ENCODE data around the gene ABCD4.
"Not testable (repeated sequence)": the region's sequence is repeated elsewhere in the genome, so short reads cannot be mapped to it uniquely, and the experiment has no call there.

The ABCD4 gene

DNA sequence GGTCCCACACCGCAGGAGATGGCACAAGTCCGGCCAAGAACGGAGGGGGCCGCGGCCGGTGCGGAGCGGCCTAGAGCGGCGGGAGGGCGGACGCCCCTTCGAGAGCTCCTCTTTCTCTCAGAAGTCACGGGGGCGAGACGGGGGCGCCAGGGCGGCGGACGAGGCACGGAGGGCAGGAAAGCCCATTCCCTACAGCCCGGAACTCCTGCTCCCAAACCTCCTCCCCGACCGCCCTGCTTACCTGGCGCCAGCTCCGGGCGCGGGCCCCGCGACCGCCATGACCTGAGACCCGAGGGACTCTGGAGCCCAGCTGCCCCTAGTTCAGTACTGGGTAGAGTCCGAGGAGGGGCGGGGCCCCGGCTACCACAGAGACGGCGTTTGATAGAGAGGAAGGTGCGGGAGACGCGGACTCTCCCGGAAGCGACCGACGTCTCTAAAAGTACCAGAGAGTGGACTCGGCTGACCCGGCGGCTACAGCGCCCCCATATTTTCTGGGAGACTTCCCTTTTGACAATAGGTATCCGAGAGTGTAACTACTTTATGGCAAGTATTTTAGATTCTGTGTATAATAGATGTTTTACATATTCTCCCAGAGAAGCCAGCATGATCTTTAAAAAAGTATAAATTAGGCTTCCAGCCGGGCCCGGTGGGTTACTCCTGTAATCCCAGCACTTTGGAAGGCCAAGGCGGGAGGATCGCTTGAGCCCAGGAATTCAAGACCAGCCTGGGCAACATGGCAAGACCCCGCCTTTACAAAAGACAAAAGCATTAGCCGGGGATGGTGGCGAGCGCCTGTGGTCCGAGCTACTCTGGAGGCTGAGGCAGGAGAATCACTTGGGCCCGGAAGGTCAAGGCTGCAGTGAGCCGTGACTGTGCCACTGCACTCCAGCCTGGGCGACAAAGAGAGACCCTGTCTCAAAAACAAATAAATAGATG, at the start of gene ABCD4:
Gene ABCD4, minus strand, starts transcription at position 301 of the 936 bp plus-strand sequence. Its CDS starts 22 bp downstream, at position 279.
- H3K27ac Mint-ChIP-seq: peak within 1 kb of the TSS; percentile 98
- H3K27me3 Mint-ChIP-seq: no peaks in the 10 kb centered on the region
- peak; percentile 93 for DNase-seq
- ATAC-seq (replicated peaks): peak; percentile 98 to 99
- no peaks in the 10 kb centered on the region for H3K9me3 Mint-ChIP-seq
- peaks cover 14 to 26% of the 10 kb centered on the region in 2 donors for H3K4me1 Mint-ChIP-seq
- H3K4me3 Mint-ChIP-seq: peak within 1 kb of the TSS; percentile 97 to 98
- H3K36me3 Mint-ChIP-seq: peaks cover 9 to 21% of the 10 kb centered on the region in 2 donors

DNA sequence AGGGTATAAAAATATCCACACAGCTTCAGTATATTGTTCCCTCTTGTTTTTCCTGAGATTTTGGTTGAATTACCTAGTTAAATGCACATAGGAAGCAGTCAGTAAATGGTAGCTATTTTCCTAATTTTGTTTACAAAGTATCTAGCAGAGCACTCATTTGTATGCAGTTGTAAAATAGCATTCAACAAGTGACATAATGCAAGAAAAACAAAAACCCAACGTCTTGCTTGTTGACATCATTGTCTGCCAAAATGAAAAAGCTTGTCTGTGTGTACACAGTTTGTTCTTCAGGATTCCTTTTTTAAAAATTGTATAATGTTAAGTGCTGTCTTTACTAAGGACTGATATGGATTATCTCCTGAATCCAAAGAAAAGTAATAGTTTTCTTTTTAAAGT, 48.2 kb upstream of the ABCD4 start:
- Mint-ChIP-seq H3K36me3 (no peaks in the 10 kb centered on the region), H3K27ac (no peak overlapping the region), H3K27me3 (peaks cover 16% of the 10 kb centered on the region in 2 donors)

DNA sequence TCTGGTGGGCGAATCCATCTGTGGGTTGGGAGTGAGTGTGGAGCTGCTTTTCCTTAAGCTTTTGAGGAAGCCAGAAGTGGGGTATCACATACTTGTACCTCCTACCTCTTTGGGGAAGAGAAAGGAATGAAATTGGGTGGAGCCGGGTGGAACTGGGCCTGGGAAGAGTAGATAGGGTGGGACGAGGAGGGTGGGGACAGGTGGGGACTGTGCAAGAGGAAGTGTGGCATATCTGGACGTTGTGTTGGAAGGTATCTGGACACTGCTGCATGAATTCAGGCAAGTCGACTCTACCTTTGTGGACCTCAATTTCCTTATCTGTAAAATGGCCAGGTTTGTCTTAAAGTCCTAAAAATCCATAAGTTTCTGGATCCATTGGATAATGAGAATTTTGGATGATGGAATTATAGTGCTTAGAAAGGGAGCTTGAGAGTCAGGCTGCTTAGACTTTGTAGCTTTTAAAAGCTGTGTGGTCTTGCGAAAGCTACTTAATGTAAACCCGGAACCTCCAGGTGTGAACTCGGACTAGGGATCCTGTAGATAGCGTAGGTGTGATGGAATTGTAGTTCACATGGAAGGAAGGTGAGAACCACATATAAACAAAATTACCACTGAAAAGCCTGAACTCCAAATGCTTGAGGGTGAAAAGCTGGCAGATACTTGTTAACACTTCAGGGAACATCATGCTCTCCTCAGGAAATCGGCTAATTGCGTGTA, 47.6 kb upstream of the ABCD4 start:
- Mint-ChIP-seq H3K36me3 (no peaks in the 10 kb centered on the region), H3K9me3 (no peaks in the 10 kb centered on the region), H3K27ac (no peak overlapping the region), H3K4me1 (no peaks in the 10 kb centered on the region), H3K4me3 (no peak overlapping the region), H3K27me3 (peaks cover 16 to 19% of the 10 kb centered on the region in 2 donors)
- DNase-seq: no peak
- ATAC-seq (replicated peaks): no peak

More for the DNA sequence above, 48.2 kb upstream of the ABCD4 start:
- Mint-ChIP-seq H3K4me1 (no peaks in the 10 kb centered on the region), H3K4me3 (no peak overlapping the region), H3K9me3 (no peaks in the 10 kb centered on the region)
- DNase-seq (no peak), ATAC-seq (replicated peaks) (no peak)

DNA sequence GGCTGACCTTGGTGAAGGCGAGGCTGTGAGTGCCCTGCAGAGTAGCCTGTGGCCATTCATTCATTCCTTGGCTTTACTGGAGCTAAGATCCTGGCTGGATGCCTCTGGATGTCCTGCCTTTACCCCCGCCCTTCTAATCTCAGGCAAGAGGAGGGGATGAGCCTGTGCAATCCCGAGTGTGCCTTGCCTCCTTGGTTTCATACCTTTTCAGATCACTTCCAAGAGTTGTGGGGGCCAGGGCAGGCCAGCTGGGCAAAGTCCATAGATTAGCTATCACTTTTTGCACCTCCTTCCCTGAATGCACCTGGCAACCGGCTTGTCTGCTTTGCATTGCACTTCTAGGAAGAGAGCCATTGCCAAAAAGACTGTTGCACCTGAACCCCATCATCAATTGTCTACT, 47.0 kb upstream of the ABCD4 start:
- no peak overlapping the region for H3K27ac Mint-ChIP-seq
- no peaks in the 10 kb centered on the region for H3K4me1 Mint-ChIP-seq
- peaks cover 16 to 19% of the 10 kb centered on the region in 2 donors for H3K27me3 Mint-ChIP-seq
- ATAC-seq (replicated peaks) (no peak), DNase-seq (no peak)
- no peak overlapping the region for H3K4me3 Mint-ChIP-seq
- no peaks in the 10 kb centered on the region for H3K9me3 Mint-ChIP-seq
- no peaks in the 10 kb centered on the region for H3K36me3 Mint-ChIP-seq

DNA sequence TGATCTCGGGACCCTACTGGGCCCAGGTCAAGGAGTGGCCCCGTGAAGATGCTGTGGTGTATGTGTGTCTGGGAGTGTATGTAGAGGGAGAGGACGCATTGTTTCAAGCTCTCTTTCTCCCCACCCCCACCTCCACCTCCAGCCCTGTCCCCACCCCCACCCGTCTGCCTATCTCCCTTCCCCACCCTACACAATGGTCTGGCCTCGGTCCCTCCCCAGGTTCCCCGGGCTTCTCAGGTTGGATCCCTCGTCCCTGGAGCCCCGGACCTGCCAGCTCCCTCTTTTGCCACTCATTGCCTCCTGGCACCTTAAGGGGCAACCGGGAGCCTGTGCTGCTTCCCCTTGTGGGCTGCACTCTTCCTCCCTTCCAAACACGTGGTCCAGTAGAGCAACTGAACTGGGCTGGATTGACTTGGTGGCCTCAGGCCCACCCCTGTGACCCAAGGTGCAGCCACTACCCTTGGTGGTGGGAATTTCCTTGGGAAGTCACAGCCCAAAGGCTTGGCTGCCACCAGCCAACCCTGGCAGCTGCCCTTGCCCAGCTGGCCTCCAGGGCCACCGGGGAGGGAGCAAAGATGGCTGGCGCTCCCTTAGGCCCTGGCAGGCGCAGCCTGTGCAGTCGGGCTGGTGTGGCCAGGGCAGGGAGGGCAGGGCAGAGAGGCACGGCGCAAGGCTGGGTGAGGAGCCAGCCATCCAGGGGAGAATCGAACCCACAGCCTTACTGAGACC, 46.2 kb upstream of the ABCD4 start:
- Mint-ChIP-seq H3K36me3 (no peaks in the 10 kb centered on the region), H3K4me3 (no peak overlapping the region), H3K27me3 (peaks cover 16 to 19% of the 10 kb centered on the region in 2 donors), H3K27ac (no peak overlapping the region), H3K4me1 (no peaks in the 10 kb centered on the region), H3K9me3 (no peaks in the 10 kb centered on the region)
- ATAC-seq (replicated peaks) (no peak), DNase-seq (no peak)

DNA sequence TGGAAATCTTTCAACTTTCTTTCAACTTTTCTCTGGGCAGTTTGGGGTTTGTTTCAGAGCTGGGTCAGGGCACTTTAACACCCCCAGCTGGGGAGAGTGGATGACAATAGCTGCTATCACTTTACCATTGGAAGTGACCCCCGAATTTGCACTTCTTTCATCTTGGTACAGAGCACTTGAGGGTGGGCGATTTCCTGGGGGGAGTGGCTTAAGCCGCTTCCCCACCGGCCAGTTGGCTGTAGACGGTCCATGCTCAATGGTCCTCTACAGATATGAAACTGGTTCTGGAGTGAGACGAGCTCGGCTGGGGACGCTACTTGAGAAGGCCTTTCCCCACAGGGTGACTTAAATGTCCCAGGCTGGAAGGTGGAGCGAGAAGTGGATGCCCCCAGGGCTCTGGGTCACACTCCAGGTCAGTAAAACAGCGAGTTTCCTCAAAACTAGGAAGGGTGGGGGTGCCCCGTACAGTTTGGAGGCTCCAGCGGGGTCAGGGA, 45.6 kb upstream of the ABCD4 start, which contains the start of gene VRTN:
Gene VRTN, plus strand, starts transcription at position 231 of the 494 bp plus-strand sequence. CDS start 8,313 bp downstream, outside the sequence.
- H3K4me3 Mint-ChIP-seq: no peak within 1 kb of the TSS
- ATAC-seq (replicated peaks) (no peak), DNase-seq (no peak)
- no peaks in the 10 kb centered on the region for H3K9me3 Mint-ChIP-seq
- H3K4me1 Mint-ChIP-seq: no peaks in the 10 kb centered on the region
- peaks cover 16 to 21% of the 10 kb centered on the region in 2 donors for H3K27me3 Mint-ChIP-seq
- no peaks in the 10 kb centered on the region for H3K36me3 Mint-ChIP-seq
- H3K27ac Mint-ChIP-seq: no peak within 1 kb of the TSS

DNA sequence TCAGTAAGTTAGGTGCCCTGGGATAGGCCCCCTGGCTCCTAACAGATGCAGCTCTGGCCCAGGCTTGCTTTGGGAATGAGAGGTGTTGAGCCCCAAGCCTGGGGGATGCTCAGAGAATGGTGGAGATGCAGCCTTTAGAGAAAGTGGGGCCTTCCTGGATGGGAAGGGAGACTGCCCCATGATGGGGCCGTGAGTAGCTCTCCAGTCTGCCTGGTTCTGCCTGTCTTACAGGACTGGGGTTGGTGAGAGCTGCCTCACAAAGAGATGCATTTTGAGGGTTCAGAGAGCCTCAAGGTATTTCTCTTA, 45.0 kb upstream of the ABCD4 start:
- no peak for ATAC-seq (replicated peaks)
- no peak for DNase-seq
- H3K27ac Mint-ChIP-seq: no peak overlapping the region
- no peaks in the 10 kb centered on the region for H3K36me3 Mint-ChIP-seq
- no peaks in the 10 kb centered on the region for H3K9me3 Mint-ChIP-seq
- no peaks in the 10 kb centered on the region for H3K4me1 Mint-ChIP-seq
- peaks cover 14 to 25% of the 10 kb centered on the region in 2 donors for H3K27me3 Mint-ChIP-seq
- no peak overlapping the region for H3K4me3 Mint-ChIP-seq

DNA sequence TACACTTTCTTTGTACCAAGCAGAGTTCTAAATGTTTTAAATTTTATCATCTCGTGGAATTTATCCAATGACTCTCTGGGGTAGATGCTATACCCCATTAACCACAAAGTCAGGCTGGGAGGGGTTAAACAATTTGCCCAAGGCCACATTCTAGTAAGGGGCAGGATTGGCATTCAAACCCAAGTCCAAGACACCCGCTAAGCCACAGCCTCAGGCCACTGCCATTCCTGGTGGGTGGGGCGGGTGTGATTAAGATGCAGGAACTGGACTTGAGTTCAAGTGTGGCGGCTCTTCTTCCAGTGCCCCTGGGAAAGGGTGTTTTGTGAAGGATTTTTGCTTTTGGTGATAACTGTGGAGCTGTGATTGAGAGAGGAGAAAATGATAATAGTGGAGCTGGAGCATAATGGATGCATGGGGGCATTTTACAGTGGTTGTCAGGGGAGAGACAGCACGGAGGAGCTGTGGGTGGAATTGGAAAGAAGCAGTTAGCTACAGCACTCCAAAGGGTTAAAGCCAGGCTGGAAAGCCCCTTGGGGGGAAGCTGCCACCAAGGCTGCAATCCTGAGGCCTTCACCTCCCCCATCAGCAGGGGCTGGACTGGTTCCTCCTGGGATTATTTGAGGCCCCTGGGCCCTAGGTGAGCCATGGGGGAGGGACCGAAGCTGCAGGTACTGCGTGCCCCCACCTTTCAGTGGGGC, 44.5 kb upstream of the ABCD4 start:
- DNase-seq (no peak), ATAC-seq (replicated peaks) (no peak)
- Mint-ChIP-seq H3K9me3 (no peaks in the 10 kb centered on the region), H3K27ac (no peak overlapping the region), H3K36me3 (no peaks in the 10 kb centered on the region), H3K27me3 (peaks cover 9 to 20% of the 10 kb centered on the region in 2 donors), H3K4me3 (no peak overlapping the region), H3K4me1 (no peaks in the 10 kb centered on the region)

DNA sequence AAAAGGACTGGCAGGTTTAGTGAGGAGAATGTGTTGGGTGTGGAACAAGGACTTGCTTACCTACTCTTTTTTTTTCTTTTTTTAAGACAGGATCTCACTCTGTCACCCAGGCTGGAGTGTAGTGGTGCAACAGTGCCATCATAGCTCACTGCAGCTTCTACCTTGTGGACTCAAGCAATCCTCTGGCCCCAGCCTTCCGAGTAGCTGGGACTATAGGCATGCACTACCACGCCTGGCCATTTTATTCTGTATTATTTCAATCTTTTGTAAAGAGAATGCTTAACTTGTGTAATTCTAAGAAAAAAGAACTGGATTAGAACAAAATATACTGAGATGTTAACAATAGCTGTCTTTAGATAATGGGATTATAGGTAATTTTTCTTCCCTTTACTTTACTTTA, 43.6 kb upstream of the ABCD4 start:
- no peak for ATAC-seq (replicated peaks)
- Mint-ChIP-seq H3K4me1 (no peaks in the 10 kb centered on the region), H3K9me3 (no peaks in the 10 kb centered on the region), H3K36me3 (no peaks in the 10 kb centered on the region), H3K27ac (no peak overlapping the region), H3K27me3 (peaks cover 9 to 18% of the 10 kb centered on the region in 2 donors), H3K4me3 (no peak overlapping the region)
- DNase-seq: no peak

DNA sequence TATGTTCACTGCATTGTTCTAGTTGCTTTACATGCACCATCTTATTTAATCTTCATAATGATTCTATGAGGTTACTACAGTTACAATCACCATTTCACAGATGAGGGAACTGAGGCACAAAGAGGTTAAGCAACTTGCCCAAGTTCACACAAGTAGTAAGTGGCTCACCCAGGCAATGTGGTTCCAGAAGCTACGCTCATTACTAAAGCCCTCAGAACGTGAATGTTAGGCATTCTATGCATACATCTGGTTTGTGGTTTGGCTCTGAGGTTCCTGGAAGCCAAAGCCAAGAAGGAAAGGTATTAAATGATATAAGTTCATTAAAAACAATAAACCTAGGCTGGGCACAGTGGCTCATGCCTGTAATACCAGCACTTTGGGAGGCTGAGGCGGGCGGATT, 31.2 kb upstream of the ABCD4 start:
- no peak for DNase-seq
- H3K27ac Mint-ChIP-seq: no peak overlapping the region

DNA sequence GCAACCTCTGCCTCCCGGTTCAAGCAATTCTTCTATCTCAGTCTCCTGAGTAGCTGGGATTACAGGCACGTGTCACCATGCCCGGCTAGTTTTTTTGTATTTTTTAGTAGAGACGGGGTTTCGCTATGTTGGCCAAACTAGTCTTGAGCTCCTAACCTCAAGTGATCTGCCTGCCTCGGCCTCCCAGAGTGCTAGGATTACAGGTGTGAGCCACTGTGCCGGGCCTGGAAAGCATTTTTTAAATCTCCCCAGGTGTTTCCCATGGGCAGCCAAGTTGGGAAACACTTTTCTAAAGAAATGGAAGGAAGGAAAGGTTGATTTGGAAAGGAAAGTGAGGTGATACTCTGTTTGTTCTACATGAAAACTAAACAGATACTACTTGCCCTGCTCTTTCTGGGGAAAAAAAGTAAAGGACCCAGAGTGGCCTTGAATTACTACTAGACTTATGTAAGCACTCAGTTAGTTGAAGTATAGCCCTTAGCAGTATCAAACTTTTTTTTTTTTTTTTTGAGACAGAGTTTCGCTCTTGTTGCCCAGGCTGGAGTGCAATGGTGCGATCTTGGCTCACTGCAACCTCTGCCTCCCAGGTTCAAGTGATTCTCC, 27.3 kb upstream of the ABCD4 start:
- H3K4me3 Mint-ChIP-seq; H3K27ac Mint-ChIP-seq; ATAC-seq (replicated peaks); H3K36me3 Mint-ChIP-seq; H3K9me3 Mint-ChIP-seq; DNase-seq; H3K4me1 Mint-ChIP-seq: not testable (repeated sequence)
- peaks cover 10 to 12% of the 10 kb centered on the region in 2 donors for H3K27me3 Mint-ChIP-seq

More for the DNA sequence above, 31.2 kb upstream of the ABCD4 start:
- no peaks in the 10 kb centered on the region for H3K9me3 Mint-ChIP-seq
- H3K4me3 Mint-ChIP-seq: no peak overlapping the region
- H3K36me3 Mint-ChIP-seq: no peaks in the 10 kb centered on the region
- ATAC-seq (replicated peaks): no peak
- H3K4me1 Mint-ChIP-seq: no peaks in the 10 kb centered on the region
- peaks cover 5% of the 10 kb centered on the region in 2 donors for H3K27me3 Mint-ChIP-seq

DNA sequence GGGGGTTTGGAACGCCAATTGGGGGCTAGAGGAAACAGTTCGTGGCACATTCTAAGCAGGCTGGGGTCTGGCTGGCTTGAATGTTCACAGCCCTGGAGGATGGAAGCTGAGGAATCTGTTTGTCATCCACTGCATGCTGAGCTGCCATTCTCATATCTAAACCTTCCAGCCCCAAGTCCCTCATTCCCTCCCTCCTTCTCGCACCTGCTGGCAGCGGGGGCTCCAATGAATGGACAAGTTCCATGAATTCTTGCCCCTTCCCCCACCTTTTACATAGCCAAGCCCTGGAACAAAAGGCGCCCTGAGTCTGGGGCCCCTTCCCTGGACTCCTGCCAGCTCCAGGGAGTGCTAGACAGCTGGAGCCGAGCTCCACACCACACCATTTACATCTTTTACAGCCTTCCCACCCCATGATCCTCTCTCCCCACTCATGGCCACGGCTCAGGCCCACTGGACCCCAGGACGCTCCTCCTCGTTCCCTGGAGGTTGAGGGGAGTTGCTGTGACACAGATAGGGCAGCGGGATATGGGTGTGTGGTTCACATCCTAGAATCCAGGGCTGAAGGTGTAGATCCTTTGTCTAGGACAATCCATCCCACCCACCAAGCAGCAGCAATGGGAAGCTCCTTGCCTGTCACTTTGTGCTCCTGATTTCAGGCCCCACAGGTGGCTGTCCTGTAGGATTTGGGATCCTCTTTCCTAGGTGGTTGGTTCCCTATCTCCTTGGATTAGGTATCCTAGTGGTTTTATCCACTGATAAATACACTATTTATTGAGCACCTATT, 23.8 kb upstream of the ABCD4 start:
- no peaks in the 10 kb centered on the region for H3K9me3 Mint-ChIP-seq
- peak overlapping the region; percentile 2 for H3K27ac Mint-ChIP-seq
- no peaks in the 10 kb centered on the region for H3K36me3 Mint-ChIP-seq
- H3K4me3 Mint-ChIP-seq: no peak overlapping the region
- DNase-seq (no peak), ATAC-seq (replicated peaks) (no peak)
- H3K27me3 Mint-ChIP-seq: peaks cover 19 to 23% of the 10 kb centered on the region in 2 donors
- no peaks in the 10 kb centered on the region for H3K4me1 Mint-ChIP-seq

DNA sequence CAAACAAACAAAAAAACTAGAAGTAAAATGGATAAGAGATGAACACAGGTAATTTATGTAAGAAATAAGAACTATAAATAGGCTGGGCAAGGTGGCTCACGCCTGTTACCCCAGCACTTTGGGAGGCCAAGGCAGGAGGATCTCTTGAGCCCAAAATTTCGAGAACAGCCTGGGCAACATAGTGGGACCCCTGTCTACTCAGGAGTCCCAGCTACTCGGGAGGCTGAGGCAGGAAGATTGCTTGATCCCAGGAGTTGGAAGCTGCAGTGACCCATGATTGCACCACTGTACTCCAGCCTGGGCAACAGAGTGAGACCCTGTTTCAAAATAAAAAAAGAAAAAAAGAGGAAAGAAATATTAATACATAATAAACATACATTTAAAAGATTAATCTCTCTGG, 22.7 kb upstream of the ABCD4 start:
- no peaks in the 10 kb centered on the region for H3K4me1 Mint-ChIP-seq
- no peak overlapping the region for H3K4me3 Mint-ChIP-seq
- peaks cover 25 to 31% of the 10 kb centered on the region in 2 donors for H3K27me3 Mint-ChIP-seq
- no peak for ATAC-seq (replicated peaks)
- H3K27ac Mint-ChIP-seq: no peak overlapping the region
- H3K9me3 Mint-ChIP-seq: no peaks in the 10 kb centered on the region
- no peaks in the 10 kb centered on the region for H3K36me3 Mint-ChIP-seq
- no peak for DNase-seq

Data from stimulated activated naive B cell treated with anti-CD40 and anti-IgM and Interleukin-4, amounts not matched to agents 10 μg/mL and 1 μg/mL and 100 μg/mL, for 72 hours (primary cell).